GM19025 (cell line): ENCODE results near the gene NBAS.

Experiments used
- ATAC-seq: cut with Tn5 transposase; IDR thresholded peaks from one replicate; pipeline ENCODE4 v1.9.1; 2021; ENCODE audit warnings: mild to moderate bottlenecking, low read depth, moderate library complexity; ENCODE audit not compliant: unreplicated experiment

NBAS gene

DNA sequence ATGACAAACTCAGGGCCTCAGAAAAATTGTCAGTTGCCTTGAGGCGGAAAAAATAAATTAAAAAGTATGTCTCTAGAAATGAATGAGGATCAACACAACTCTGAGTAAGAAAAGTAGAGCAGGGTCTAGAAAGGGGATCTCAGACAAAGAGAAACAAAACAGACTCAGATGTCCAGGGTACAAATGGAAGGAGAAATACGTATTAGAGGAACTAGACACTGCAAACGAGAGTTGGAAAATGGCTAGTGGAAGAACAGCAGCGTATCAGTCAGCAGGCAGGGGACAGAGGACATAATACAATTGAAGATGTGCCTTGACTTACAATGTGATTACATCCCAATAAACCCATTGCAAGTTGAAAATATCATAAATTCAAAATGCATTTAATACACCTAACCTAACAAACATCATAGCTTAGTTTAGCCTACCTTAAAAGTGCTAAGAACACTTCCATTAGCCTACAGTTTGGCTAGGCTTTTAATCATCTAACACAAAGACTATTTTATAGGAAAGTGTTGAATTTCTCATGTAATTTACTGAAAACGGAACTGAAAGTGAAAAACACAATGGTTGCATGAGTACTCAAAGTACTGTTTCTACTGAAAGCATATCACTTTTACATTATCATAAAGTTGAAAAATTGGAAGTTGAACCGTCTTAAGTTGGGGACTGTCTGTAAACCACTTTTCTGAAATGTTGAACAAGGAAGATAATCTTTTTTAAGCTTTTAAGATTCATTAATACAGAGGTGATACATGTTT lies 182.8 kb downstream of the NBAS start:
- ATAC-seq: peak; percentile 59

DNA sequence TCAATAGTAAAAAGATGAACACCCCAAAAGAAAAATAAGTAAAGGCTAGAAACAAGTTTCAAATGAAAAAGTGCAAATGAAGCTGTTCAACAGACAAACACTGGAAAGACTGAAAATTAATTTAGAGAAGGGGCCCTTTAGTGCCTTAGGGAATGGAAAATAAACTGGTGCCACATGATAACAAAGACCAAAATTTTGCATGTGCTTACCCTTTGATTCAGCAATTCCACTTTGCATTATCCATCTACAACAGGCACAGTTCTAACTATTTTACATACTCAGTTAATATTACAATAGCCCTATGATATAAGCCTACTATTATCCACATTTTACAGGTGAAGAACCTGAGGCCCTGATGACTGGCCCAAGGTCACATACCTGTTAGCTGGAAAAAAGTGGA lies 183.9 kb downstream of the NBAS start:
- ATAC-seq: no peak

DNA sequence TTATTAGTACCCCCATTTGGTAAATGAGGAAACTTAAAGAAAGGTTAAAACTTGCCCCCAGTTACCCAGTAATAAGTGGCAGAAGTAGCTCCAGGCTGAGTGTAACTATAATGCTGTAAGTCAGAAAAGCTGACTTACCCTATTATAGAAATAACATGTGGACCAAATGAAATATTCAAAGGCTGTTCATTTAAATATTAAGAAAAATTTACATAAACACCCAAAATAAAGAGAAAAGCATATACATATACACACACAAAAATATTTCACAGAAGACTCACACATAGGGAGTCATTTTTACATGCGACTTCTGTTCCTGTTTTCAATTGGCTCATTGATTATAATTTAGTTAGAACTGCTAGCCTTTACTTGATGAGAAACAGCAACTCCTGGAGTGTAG lies 189.1 kb downstream of the NBAS start:
- ATAC-seq: no peak

DNA sequence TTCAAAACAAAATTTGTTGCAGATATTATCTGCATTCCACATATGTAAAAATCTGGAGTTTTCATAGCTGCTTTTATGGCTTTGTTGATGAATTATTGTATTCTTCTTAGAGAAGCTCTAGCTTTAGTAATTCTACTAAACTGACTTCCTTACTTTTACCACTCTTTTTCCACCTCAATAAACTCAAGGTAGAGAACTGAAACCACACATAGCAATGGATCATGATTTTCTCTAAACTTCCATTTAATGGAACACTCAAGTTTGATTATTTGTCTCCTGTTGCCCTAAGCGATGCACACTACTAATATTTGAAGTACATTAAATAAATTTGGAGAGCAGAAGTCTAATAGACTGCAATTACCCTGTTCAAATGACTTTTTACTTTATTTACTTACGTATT lies 192.0 kb downstream of the NBAS start:
- ATAC-seq: no peak

DNA sequence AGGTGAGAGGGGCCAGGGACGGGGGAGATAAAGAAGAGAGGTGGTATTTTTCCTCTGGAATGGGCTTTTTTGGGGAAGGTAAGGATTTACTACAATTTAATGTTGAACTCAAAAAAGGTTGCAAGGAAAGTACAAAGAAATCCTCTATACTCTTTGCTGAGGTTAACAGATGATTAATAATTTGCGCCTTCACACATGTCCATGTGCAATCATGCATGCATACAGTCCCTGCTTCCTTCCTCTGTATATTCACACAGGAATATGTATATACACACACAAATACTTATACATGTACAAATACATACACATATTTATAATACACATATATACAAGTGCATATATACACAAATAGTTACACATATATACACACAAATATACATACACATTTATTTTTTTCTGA lies 193.4 kb downstream of the NBAS start:
- no peak for ATAC-seq

DNA sequence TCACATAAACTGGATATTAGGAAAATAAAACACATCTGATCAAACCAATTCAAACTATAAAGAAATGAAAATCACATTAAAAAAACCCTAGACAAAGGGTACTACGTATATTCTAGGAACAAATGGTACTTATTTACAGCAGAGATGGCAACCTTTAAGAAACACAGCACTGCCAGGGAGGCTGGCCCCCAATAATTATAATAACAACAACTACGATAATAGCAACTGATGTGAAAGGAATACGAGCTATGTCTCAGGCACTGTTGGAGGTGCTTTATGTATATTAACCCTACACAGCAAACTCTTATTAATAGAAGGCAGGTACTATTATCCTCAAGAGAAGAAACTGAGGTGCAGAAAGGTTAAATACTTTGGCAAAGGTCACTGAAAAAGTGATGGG lies 193.9 kb downstream of the NBAS start:
- ATAC-seq: no peak

DNA sequence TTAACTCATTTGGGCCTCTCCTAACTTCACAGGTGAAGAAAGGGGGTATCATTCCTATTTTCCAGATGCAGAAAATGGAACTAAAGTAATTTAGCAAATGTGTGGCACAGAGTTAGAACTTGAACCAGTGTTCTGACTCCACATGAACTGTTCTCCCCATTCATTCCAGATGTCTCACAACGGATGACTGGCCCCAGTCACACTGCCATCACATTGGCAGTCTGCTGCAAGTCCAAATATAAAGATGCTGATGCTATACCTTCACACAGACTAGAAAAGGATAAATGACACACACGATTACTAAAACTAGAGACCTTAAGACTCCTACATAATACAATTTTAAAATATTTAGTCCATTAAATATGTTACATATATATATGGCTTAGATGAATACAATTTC lies 195.7 kb downstream of the NBAS start:
- no peak for ATAC-seq

DNA sequence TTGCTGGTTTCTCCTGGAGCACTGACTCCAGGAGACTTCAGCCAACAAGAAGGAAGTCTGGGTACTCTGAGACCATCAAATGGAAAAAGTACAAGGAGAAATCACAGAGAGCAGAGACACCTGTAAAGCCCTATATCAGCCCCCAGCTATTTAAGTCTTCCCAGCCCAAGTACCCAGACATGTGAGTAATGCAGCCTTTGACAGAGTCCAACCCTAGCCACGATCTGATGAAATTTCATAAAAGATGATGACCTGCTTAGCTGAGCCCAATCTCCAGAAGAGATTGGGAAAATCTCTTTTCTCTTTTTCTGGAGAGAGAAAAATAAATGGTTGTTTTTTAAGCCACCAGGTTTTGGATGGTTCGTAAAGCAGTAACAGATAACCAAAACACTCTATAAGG lies 196.6 kb downstream of the NBAS start:
- no peak for ATAC-seq

DNA sequence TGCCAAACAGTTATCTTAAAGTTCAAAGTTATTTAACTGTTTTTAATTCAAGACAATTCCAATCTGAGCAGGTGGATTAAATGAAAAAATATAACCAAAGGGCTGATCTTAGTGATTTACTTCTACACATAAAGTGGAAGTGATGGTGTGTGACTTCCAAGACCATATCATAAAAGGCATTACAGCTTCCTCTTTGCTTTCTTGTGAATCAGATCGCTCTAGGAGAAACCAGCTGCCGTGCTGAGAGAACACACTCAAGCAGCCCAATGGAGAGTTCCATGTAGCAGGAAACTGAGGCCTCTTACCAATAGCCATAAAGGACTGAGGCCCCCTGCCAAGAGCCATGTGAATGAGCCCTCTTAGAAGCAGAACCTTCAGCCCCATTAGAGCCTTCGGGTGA lies 197.4 kb downstream of the NBAS start:
- ATAC-seq: no peak

DNA sequence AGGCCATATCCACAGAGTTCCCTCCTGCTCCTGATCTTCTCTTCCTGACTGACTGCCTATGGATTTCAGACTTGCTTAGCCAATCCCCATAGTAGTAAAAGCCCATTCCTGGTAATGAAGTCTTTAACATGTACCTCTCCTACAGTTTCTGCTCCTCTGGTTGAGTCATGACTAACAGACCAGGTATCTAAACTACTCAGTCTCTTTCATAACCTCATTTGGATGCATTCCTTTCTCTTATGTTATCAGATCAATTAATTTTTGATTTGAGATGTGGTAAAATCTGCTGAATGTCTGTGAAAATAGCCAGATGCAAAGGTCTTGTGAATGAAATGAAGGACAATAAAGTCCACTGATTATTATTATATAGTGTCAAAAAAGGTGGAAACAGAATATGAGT lies 198.0 kb downstream of the NBAS start:
- no peak for ATAC-seq

DNA sequence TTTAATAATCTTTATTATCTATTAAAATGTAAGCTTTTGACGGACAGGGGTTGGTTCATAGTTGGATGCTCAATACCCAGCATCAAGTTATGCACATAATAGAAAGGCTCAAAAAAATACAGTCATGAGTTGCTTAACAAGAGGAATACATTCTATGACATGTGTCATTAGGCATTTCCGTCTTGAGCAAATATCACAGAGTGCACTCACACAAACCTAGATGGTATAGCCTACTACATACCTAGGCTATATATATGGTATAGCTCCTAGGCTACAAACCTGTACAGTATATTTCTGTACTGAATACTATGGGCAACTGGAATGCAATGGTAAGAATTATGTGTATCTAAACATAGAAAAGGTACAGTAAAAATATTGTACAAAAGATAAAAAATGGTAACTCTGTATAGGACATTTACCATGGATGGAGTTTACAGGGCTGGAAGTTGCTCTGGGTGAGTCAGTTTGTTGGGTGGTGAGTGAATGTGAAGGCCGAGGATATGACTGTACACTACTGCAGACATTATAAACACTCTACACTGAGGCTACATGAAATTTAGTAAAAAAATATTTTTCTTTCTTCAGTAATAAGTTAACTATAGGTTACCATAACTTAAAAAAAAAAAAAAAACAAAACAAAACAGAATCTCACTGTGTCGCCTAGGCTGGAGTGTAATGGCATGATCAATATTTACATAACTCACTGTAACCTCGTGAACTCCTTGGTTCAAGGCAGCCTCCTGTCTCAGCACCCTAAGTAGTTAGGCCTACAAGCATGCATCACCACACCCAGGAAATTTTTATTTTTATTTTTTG lies 201.2 kb downstream of the NBAS start:
- ATAC-seq: no peak

DNA sequence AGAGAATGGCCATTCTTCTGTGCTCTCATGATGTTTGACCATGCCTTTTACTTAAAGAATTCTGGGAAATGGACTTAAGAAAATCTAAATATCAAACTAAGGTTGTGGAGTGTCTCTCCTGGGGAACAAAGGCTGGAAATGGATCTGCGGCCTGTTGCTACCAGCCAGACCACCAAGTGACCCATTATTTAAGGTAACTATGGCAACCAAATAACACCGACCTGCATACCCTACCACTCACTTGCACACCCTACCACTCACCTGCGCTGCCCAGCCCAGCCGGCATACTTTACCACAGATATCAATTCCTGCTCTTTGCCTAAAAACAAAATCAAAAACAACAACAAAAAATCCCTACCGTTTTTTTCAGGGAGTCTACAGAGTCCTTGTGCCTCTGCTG lies 203.2 kb downstream of the NBAS start:
- no peak for ATAC-seq

DNA sequence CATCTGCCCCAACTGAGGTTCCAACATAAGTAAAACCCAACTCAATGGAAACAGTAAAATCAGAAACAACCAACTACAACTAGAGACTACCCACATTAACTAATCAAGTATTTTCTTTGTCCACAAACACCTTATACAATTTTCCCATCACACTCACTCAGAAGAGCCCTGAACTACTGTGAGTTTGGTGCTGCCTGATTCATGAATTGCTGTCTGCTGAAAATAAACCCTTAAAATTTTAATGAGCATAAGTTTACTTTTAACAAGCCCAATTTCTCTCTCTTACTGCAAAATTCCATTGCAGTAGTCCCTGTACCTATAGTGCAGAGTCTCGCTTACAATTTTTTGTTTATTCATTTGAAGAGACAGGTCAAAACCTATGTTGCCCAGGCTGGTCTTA lies 203.9 kb downstream of the NBAS start:
- no peak for ATAC-seq

DNA sequence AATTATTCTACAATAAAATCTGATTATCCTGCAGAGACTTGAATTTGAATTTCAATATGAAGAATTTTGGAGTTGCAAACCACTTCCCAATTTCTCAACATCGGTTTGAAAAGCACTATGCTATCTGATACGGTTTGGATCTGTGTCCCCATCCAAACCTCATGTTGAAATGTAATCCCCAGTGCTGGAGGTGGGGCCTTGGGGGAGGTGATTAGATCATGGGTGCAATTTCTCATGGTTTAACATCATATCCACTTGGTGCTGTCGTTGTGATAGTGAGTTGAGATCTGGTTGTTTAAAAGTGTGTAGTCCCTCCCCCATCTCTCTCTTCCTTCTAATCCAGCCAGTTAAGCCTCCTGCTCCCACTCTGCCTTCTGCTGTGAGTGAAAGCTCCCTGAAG lies 205.7 kb downstream of the NBAS start:
- ATAC-seq: no peak

DNA sequence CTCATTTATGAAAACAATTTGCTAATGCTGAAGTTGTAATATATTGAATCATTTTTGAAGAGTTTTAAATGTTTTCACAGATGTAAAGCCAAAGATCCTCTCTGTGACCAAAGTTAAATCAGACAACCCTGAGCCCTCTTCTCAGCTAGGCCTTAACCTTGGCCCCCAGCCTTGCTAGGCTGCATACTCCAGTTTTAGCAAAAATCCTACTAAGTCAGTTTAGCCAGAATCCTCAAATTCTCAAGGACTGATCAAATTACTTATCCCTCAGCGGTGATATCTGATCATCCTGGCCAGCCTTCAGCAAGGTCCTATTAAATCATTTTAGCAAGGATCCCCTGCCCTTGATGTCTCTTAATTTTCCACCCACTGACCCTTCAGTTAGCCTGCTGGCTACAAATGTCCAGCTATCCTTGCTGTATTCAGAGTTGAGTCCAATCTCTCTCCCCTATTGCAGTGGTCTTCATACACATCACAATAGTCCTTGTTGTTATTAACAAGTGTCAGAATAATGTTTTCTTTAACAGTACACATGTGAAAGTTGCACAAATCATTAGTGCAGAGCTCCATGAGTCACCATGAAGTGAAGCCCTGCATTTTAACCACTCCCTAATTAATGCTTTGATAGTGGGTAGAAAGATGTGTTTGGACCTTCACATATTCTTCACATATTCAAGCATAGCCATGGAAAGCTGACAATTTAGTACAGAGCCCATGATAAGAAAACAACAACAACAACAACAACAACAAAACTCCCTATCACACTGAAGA lies 206.4 kb downstream of the NBAS start:
- ATAC-seq: no peak

DNA sequence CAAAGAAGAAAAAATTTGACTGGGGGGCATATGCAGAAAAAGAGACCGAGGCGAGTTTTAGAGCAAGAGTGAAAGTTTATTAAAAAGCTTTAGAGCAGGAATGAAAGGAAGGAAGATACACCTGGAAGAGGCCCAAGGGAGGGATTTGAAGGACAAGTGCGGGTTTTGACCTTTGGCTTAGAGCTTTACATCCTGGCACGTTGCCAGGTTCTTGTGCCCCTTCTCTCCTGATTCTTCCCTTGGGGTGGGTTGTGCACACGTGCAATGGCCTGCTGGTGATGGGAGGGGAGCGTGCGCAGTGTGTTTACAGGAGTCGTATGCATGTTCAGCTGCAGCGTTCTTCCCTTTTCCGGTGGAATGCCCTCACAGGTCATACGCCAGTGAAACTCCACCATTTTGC lies 208.8 kb downstream of the NBAS start:
- no peak for ATAC-seq

DNA sequence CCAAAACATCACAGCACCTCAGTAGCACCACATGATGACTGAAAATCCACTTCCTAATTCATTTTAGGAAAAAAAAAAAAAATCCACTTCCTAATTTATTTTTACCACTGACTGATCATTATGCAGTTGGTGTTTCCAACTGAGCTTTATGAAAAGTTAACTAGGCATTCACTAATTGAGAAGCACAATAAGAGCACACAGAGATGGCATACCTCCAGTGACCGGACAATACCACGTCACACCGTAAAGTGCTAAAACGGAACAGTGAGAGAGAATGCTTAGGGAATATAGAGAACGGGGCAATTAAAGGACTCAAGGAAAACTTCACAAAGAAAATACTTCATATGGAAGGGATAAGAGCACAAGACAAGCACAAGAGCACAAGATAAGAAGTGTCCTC lies 212.5 kb downstream of the NBAS start:
- no peak for ATAC-seq

DNA sequence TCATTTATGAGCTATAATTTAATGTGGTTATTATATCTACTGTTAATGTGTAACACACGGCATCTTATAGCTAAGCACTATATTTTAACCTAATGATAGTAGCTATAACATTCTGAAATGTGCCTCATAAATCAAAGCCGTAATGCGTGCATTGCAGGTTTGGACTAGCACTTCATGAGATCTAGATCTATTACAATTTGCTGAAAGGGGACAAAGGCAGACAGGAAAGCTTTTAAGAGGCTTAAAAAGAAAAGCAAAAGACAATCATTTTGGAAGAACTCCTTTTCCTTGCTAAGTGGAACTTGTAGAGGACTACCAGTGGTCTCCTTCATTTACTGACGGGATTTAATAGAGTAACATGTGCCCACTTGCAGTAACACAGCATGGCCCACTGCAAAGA lies 213.1 kb downstream of the NBAS start:
- ATAC-seq: no peak

DNA sequence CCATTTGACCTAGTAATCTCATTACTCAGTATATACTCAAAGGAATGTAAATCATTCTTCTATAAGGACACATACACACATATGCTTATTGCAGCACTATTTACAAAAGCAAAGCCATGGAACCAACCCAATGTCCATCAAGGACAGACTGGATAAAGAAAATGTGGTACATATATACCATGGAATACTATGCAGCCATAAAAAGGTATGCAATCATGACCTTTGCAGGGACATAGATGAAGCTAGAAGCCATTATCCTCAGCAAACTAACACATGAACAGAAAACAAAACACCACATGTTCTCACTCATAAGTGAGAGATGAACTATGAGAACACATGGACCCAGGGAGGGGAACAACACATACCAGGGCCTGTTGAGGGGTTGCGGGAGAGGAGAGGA lies 214.5 kb downstream of the NBAS start:
- ATAC-seq: no peak

DNA sequence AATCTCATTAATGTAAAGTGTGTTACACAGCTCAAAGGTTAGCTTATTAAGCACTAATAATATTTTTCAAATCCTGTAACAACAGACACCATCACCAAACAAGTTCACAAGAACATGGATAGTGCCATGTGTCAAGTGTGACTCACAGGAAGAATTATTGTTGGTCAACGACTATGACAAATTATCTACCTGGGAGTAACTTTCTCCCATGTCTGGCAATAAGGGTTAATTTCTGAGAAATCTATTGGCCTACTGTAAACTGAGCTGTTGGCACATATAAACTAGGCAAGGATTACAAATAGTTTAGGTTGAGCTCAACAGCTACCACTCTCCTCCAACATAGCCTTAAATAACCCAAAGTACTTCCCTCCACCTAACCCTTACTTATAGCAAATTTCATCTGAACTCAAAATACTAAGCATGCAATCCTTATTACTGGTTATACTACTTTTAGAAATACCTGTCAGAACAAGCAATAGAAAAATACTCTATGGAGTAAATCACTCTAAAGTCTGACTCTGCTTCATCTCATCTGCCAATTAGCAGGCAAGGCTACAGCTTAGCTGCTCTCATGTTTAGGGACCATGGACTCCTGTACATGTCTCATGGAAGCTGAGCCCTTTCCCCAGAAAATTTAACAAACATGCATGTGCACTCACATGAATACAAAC lies 223.0 kb downstream of the NBAS start:
- ATAC-seq: no peak
